NCI-H2196 (cell line): ENCODE results near the gene DLGAP3.
"Not testable (repeated sequence)": the region's sequence is repeated elsewhere in the genome, so short reads cannot be mapped to it uniquely, and the experiment has no call there.

Source experiments
- DNase-seq: peaks from one replicate; lab custom pipeline; 2025; ENCODE audit not compliant: unreplicated experiment; lab: John Stamatoyannopoulos, UW

Gene DLGAP3, protein sequence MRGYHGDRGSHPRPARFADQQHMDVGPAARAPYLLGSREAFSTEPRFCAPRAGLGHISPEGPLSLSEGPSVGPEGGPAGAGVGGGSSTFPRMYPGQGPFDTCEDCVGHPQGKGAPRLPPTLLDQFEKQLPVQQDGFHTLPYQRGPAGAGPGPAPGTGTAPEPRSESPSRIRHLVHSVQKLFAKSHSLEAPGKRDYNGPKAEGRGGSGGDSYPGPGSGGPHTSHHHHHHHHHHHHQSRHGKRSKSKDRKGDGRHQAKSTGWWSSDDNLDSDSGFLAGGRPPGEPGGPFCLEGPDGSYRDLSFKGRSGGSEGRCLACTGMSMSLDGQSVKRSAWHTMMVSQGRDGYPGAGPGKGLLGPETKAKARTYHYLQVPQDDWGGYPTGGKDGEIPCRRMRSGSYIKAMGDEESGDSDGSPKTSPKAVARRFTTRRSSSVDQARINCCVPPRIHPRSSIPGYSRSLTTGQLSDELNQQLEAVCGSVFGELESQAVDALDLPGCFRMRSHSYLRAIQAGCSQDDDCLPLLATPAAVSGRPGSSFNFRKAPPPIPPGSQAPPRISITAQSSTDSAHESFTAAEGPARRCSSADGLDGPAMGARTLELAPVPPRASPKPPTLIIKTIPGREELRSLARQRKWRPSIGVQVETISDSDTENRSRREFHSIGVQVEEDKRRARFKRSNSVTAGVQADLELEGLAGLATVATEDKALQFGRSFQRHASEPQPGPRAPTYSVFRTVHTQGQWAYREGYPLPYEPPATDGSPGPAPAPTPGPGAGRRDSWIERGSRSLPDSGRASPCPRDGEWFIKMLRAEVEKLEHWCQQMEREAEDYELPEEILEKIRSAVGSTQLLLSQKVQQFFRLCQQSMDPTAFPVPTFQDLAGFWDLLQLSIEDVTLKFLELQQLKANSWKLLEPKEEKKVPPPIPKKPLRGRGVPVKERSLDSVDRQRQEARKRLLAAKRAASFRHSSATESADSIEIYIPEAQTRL

DNA sequence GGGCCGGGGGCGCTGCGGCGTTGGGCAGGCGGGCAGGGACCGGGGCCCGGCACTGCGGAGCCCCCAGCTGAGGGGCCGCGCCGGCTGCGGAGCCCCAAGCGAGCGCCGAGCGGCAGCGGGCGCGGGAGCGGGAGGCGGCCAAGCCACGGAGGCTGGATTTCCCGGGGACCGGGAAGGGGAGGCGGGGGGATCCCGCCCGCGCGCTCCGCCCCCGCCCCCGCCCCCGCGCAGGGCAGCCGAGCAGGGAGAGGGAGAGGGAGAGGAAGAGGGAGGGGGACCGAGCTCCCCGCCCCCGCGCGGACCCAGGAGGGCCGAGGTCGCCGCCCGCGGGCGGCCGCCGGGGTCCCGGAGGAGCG, at the start of gene DLGAP3:
DLGAP3 (minus strand) TSS at position 154 of the 356 bp plus-strand sequence. CDS start 24,267 bp downstream, outside the sequence.
- peak; percentile 62 for DNase-seq

DNA sequence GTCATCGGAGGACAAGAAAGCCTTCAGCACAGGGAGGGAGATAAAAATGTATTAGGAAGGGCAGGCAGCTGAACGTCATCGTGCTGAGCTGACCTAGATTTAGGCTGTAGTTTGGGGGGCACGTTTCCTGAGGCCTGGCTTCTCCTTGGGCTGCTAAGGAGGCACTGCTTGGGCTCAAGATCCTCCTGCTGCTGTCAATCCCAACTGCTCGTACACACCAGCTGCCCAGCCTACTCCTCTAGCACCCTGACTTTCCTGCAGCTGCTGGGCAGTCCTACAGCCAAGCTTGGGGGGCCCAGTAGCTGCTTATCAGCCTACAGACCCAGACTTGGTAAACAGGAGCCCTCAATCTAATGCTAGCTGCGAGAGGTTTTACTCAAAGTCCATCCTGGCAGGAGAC, 49.5 kb upstream of the DLGAP3 start:
- no peak for DNase-seq

DNA sequence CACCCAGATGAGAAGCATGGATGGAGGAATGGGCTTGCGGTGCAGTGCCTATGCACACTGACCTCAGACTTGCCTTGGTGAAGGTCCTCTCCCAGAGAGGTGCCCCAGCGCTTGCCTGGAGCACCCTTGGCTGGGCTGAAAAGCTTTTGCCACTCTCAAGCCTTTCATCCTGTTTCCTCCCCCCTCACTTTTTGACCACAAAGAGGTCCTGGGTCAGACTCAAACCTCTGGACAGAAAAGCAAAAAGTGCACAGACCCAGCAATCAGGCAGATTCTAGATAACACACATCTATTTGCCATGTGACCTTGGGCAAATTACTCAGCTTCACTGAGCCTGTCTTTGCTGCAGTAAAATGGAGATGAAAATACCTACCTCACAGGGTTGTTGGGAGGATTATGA, 48.4 kb upstream of the DLGAP3 start:
- DNase-seq = no peak

DNA sequence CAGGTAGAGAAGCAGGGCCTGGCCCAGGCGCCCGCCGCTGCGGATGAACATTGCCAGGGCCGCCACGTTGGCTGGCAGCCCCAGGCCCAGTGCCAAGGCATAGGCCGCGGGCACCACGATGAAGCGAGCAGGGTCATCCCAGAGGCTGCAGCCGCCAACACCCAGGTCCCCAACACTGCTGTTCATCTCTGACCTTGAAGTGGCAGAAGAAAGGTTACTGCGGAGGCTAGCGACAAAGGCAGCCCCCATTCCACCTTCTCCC, 47.7 kb upstream of the DLGAP3 start:
- no peak for DNase-seq

DNA sequence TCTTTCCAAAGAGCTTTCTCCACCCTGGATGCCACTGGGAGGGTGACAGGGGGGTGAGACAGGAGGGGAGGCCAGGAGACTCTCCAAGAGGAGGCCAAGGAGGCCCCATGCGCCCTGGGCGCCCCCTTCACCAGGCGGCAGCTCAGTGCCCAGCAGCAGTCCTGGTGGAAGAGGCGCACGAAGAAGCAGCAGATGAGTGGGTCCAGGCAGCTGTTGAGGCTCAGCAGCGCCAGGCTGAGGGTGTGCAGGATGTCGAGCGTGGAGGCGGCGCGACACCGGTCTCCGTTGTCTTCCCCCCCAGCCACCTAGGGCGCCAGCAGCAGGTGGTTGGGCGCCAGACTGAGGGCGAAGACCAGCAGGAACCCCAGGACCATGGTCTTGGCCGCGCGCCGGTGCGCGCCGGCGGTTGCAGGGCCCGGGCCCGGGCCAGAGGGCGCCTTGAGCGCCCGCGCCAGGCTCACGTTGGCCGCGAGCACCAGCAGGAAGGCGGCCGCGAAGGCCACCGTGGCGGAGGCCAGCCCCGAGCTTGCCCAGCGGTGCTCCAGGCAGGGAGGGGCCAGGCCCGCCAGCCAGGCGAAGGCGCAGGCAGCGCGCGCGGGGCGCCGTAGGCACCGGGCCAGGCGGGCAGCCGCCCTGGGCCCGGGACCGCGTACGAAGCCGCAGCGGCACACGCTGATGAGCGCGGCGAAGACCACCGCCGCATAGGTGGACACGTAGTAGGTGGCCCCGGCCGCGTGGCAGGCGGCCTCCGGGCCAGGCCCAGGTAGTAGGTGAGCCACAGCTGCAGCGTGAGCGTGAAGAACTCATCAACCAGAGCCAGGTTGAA, 47.1 kb upstream of the DLGAP3 start:
- no peak for DNase-seq

DNA sequence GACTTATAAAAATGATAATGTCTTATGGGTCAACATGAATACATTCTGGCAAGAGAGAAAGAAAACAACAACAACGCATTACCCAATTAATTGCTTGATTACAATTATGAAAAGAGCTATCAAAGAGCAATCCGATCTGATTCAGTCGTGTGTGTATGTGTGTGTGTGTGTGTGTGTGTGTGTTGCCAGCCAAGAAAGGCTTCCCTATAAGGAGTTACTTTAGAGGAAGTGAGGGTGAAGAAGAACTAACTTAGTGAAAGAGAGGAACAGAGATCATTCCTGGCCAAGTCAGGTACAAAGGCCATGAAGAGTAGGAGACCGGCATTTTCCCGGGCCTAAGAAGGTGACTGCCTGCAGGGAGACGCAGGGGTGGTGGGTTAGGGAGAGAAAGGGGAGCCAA, 46.3 kb upstream of the DLGAP3 start:
- no peak for DNase-seq

DNA sequence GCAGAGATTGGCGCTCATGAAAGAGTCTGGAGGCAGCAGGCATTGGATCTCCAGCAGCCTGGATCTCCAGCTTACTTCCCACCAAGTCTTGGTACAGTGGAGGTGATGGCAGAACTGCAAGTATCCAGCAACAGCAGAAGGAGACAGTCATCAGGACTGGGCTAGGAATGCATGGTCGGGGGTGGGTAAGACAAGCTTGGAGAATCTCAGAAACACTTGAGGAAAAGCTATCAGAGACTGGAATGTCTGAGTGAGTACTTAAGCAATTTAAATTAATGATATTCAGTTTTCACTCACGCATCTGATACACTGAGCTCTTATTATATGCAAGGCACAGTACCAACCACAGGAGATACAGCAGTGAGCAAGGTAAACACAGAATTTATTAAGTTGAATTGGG, 45.9 kb upstream of the DLGAP3 start:
- DNase-seq = no peak

DNA sequence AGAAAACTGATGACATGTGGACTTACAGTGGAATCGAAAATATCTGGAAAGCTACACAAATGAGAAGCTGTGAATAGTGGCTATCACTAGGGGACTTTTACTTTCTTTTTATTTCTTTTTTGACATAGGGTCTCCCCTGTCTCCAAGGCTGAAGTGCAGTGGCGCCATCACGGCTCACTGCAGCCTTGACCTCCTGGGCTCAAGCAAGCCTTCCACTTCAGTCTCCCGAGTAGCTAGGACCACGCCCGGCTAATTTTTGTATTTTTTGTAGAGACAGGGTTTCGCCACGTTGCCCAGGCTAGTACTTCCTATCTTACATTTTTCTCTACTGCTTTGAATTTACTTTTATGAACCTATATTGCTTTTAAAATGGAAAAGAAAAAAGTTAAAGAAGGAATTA, 45.2 kb upstream of the DLGAP3 start:
- DNase-seq = no peak

DNA sequence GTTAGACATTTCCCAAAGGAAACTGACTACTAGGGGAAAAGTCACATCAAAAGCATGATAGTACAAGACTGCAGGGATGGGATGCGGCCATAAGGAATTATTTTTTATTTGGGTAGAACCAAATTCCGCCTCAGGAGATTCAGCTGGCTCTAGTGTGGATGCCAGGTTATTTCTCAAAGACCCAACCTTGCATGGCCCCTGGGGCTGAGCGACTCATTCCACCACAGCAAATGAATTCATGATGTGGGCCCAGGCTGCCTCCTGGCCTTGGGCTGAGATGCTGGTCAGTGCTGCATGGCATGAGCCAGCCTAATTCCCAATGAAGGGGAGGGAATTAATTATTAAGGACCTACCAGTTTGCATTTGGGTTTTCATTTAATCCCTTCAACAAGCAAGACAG, 43.9 kb upstream of the DLGAP3 start:
- DNase-seq = no peak

DNA sequence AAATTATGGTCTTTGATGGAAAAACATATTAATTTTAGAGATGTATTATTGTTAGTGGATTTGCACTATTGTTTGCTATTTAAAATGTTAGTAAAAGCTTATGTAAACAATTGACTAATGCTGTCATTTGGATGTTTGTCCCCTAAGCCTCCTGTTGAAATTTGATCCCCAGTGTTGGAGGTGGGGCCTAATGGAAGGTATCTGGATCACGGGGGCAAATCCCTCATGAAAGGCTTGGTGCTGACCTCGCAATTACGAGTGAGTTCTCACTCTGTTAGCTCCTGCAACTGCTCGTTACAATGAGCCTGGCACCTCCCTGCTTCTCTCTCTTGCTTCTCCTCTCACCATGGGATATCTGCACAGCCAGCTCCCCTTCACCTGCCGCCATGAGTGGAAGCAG, 41.4 kb upstream of the DLGAP3 start:
- DNase-seq = no peak

DNA sequence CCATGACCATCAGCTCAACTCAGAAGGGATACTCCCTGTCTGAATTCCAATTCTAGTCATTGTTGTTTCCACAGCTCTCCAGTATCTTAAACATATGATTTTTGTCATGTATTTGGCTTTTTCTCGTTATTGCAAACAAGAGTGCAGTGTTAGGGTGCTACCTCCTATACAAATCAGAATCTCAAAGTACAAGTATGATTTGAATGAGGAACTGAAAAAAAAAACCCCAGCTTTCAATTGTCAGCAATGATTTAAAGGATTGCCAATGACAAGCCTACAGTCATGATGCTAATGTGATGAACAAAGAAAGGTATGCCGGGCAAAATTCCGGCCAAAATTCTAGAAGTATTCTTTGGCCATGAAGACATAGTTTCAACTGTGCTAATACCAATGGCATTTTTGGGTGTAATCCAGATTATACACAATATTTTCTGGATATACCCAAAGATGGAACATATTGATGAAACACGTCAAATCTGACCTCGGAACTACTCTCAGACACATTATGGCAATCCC, 40.8 kb upstream of the DLGAP3 start:
- no peak for DNase-seq

DNA sequence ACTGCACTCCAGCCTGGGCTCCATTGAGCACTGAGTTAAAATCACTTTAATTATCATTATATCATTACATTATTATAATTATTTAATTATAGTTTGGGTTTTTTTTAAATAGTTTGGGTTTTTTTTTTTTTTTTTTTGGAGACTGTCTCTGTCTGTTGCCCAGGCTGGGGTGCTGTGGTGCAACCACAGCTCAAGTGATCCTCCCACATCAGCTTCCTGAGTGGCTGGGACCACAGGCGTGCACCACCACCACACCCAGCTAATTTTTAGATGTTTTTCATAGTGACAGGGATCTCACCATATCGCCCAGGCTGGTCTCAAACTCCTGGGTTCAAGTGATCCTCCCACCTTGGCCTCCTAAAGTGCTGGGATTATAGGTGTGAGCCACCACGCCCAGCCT, 38.8 kb upstream of the DLGAP3 start:
- DNase-seq = not testable (repeated sequence)

DNA sequence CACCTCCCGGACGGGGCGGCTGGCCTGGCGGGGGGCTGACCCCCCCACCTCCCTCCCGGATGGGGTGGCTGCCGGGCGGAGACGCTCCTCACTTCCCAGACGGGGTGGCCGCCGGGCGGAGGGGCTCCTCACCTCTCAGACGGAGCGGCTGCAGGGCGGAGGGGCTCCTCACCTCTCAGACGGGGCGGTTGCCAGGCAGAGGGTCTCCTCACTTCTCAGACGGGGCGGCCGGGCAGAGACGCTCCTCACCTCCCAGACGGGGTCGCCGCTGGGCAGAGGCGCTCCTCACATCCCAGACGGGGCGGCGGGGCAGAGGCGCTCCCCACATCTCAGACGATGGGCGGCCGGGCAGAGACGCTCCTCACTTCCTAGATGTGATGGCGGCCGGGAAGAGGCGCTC, 38.2 kb upstream of the DLGAP3 start:
- not testable (repeated sequence) for DNase-seq

DNA sequence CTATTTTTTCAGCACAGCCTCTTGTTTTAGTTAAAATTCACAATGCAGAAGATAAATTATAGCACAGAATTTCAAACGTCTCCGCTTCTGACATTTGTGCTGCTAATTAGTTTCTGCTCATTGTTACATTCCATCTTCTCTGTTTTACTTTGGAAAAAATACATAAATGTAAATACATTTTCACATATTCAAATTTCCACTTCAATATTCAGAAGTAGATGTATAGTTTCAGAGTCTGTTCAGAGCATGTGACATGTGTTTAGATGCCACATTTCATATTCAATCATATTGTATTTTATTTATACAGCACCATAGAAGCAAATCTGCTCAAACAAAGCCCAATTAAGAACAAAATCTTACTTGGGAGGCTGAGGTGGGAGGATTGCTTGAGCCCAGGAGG, 36.1 kb upstream of the DLGAP3 start:
- DNase-seq = no peak

DNA sequence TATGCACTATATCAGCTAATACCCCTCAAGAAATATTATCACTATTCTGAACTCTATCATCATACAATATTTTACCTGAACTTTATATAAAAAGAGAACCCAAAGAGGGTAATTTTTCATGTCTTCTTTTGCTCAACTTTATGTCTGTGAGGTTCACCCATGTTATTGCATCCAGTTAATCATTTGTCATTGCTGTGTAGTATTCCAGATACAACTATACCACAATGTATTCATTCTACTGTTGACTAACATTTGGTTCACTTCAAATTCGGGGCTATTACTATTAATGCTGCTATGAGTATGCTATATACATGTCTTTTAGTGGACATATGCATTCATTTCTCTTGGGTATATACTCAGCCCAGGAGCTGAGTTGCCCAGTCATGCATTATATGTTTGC, 21.0 kb upstream of the DLGAP3 start:
- no peak for DNase-seq

DNA sequence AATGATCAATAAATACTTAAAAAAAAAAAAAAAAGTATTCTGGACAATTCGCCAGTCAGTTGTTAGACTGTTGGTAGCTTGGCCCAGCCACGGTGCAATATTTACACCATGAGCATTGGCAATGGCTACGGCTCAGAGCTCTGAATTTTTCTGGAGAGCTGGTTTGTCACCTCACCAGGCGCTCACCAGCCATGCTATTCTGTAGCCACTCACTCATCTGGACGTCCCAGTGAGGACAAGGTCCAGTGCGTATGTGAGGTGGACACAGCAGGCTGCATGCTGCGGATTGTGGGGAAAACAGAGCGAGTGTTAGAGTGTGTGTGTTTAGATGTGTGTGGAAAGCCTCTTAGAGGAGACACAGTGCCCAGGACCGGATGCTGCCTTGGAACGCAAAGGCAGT, 19.3 kb upstream of the DLGAP3 start:
- DNase-seq = not testable (repeated sequence)

DNA sequence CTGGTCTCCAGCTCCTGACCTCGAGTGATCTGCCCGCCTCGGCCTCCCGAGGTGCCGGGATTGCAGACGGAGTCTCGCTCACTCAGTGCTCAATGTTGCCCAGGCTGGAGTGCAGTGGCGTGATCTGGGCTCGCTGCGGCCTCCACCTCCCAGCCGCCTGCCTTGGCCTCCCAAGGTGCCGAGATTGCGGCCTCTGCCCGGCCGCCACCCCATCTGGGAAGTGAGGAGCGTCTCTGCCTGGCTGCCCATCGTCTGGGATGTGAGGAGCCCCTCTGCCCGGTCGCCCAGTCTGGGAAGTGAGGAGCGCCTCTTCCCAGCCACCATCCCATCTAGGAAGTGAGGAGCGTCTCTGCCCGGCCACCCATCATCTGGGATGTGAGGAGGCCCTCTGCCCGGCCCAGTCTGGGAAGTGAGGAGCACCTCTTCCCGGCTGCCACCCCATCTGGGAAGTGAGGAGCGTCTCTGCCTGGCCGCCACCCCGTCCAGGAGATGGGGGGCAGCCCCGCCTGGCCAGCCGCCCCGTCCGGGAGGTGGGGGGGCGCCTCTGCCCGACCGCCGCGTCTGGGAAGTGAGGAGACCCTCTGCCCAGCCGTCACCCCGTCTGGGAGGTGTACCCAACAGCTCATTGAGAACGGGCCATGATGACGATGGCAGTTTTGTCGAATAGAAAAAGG, 18.3 kb upstream of the DLGAP3 start:
- DNase-seq = not testable (repeated sequence)

DNA sequence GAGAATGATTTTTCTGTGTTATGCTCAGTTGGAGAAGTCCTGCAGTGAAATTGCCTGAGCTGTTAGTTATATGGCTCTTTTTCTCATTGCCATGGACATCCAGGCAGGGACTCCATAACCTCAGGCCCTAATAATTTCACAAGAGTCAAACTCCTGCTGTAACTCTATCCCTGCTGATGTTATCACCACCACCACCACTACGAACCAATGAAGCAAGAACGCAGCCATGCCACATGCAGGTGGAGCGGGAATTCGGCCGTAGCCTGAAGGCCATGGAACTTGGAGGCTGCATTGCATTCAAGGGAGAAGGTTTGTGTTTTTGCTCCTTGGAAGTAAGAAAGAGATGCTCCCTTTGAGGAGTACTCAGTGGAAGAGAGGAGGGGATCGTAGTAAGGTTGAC, 16.8 kb upstream of the DLGAP3 start:
- no peak for DNase-seq

DNA sequence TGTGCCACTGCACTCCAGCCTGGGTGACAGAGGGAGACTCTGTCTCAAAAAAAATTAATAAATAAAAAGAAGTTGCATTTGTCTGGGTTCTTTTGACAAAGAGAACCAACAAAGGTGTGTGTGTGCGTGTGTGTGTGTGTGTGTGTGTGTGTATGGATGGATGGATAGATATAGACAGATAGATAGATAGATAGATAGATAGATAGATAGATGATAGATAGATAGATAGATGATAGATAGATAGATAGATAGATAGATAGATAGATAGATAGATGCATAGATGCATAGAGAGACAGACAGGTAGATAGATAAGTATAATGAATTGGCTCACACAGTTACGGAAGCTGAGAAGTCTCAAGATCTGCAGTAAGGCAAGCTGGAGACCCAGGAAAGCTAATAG, 12.3 kb upstream of the DLGAP3 start:
- not testable (repeated sequence) for DNase-seq

DNA sequence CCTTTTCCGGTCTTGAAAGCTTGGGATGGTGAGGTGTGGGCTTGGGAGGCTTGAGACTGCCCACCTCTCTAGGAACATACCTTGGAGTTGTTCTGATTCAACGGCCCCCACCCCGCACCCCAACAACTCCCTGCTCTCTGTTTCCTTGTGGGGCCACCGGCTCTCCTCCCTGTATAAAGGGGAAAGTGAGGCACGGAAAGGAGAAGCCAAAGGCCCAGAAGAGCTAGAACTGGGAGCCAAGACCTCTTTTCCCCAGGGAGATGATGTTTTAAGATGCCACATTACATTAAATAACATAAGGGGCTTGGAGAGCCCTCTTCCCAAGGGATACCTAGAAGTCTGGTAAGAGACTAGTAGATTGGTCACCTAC, 1.2 kb upstream of the DLGAP3 start:
- no peak for DNase-seq
